GM12875 (cell line): ENCODE data around the gene PTPRG.
"Not testable (repeated sequence)": the region's sequence is repeated elsewhere in the genome, so short reads cannot be mapped to it uniquely, and the experiment has no call there.

Experiments used
- H3K4me3 ChIP-seq: one replicate; pipeline ENCODE4 v1.5.1; 2011; ENCODE audit warnings: low read depth, low read length, control low read depth
- CTCF ChIP-seq: IDR thresholded peaks from 2 replicates; pipeline ENCODE4 v1.5.1; 2011; ENCODE audit warnings: low read depth, mild to moderate bottlenecking, control low read depth, inconsistent platforms, low read length, moderate library complexity, borderline replicate concordance; ENCODE audit not compliant: insufficient read depth

Gene PTPRG

GRCh38 chr3:61702453-61702852 is 141.1 kb downstream of the PTPRG start:
- no peak for TF ChIP-seq CTCF
- H3K4me3 ChIP-seq, result no peak overlapping the region

- no peak overlapping the region for H3K4me3 ChIP-seq
- no peak for TF ChIP-seq CTCF
These were observed 143.4 kb downstream of the PTPRG start for GRCh38 chr3:61704807-61705206.

GRCh38 chr3:61707492-61707891 is 146.1 kb downstream of the PTPRG start:
- TF ChIP-seq CTCF, result no peak
- no peak overlapping the region for H3K4me3 ChIP-seq

- not testable (repeated sequence) for H3K4me3 ChIP-seq
These were observed 149.5 kb downstream of the PTPRG start for GRCh38 chr3:61710920-61711319.

- no peak for TF ChIP-seq CTCF
- no peak overlapping the region for H3K4me3 ChIP-seq
These were observed 152.9 kb downstream of the PTPRG start for GRCh38 chr3:61714225-61714624.

- TF ChIP-seq CTCF, result no peak
- no peak overlapping the region for H3K4me3 ChIP-seq
These were observed 154.6 kb downstream of the PTPRG start for GRCh38 chr3:61715886-61716527.

- not testable (repeated sequence) for H3K4me3 ChIP-seq
These were observed 155.3 kb downstream of the PTPRG start for GRCh38 chr3:61716693-61717092.

- TF ChIP-seq CTCF, result no peak
- H3K4me3 ChIP-seq, result no peak overlapping the region
These were observed 157.2 kb downstream of the PTPRG start for GRCh38 chr3:61718565-61718964.
